ENCODE data around the gene MYLIP. TPM values are rescaled to one million over a fixed set of nuclear protein-coding genes. Genes with fewer than 3 reads are reported as not detected.

The MYLIP gene
- total RNA-seq, 1 experiment from 2014 or later: 27.0 TPM

DNA sequence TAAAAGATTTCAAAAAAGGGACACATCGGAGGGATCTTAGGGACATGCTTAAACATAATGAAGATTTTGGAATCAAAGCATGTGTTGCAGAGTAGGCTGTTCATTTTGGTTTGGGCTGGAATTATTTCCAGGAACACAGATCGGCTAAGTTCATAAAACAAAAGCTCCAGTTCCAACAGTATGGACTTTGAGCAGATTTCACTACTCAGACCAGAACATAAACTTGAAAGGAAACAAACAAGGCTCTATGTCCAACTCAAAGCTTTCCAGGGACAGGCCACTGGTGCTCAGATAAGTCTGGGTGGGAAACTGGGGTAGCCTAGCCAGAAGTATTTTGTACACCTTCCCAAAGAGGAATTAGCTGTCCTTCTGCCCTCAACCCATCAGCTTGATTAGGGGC lies 58.3 kb downstream of the MYLIP start:
- peaks cover 6 to 7% of the 10 kb centered on the region in 2 experiments; a peak in 2 of 4 replicates for H3K4me1 Mint-ChIP-seq

More for the DNA sequence above, 58.3 kb downstream of the MYLIP start:
- Histone ChIP-seq H4K91ac (ENCODE audit: insufficient read length, low read depth, low read length) (no peak overlapping the region), H3K18ac (ENCODE audit: insufficient read length, low read depth, low read length) (no peak overlapping the region), H3K4me1 (ENCODE audit: insufficient read depth, low read length) (no peaks in the 10 kb centered on the region), H3K9ac (ENCODE audit: extremely low read depth, insufficient read length, low read length) (no peak overlapping the region), H3K79me2 (ENCODE audit: insufficient read depth, low read length) (no peaks in the 10 kb centered on the region), H3K4ac (ENCODE audit: low read depth, low read length) (no peak overlapping the region), H2BK120ac (ENCODE audit: low read depth, low read length, poor library complexity, severe bottlenecking) (no peak overlapping the region), H4K5ac (ENCODE audit: insufficient read length, low read depth, low read length) (no peak overlapping the region), H3K27me3 (ENCODE audit: insufficient read depth, low read length) (no peaks in the 10 kb centered on the region), H4K8ac (replicated peaks; ENCODE audit: insufficient read length, low read depth, low read length) (no peak overlapping the region), H3K23me2 (ENCODE audit: insufficient read length, low read depth, low read length, poor library complexity, severe bottlenecking) (no peaks in the 10 kb centered on the region), H2BK20ac (ENCODE audit: low read depth, low read length, poor library complexity, severe bottlenecking) (no peak overlapping the region), H2BK15ac (ENCODE audit: low read depth, low read length) (no peak overlapping the region), H3K56ac (ENCODE audit: insufficient read length, low read depth, low read length) (no peak overlapping the region), H3K9me3 (ENCODE audit: control insufficient read depth, low read depth, low read length) (no peaks in the 10 kb centered on the region), H2BK5ac (ENCODE audit: insufficient read length, low read length) (no peak overlapping the region), H3K14ac (ENCODE audit: insufficient read depth, low read length) (no peak overlapping the region), H3T11ph (ENCODE audit: low read length) (no peak overlapping the region), H4K20me1 (ENCODE audit: control insufficient read depth, insufficient read depth, insufficient read length) (no peaks in the 10 kb centered on the region), H2BK12ac (ENCODE audit: insufficient read length, low read depth, low read length) (no peak overlapping the region), H3K4me2 (ENCODE audit: insufficient read depth, insufficient read length, low read length) (no peak overlapping the region), H3K23ac (ENCODE audit: insufficient read length, low read depth, low read length) (no peak overlapping the region), H2AK5ac (ENCODE audit: insufficient read length, low read length) (no peak overlapping the region), H3K79me1 (ENCODE audit: insufficient read depth, low read depth, low read length, poor library complexity, severe bottlenecking) (no peaks in the 10 kb centered on the region), H2AFZ (ENCODE audit: low read length) (no peak overlapping the region), H3K27ac (ENCODE audit: insufficient read length, low read depth, low read length) (no peak overlapping the region)
- Mint-ChIP-seq H3K36me3 (ENCODE audit: insufficient read depth in 1 of 3, low read depth in 3 of 3) (no peaks in the 10 kb centered on the region), H3K4me3 (no peak overlapping the region), H3K9me3 (no peaks in the 10 kb centered on the region), H3K27me3 (ENCODE audit: low read depth) (peaks cover 2% of the 10 kb centered on the region; the same call in 1 of the 2 replicates), H3K27ac (no peak overlapping the region)
- no CpG with 5 or more reads among the region's 2 CpGs for WGBS (ENCODE audit: extremely low coverage, insufficient read length, low lambda C conversion rate)
- no peak for DNase-seq
- TF ChIP-seq, protein P1, sequence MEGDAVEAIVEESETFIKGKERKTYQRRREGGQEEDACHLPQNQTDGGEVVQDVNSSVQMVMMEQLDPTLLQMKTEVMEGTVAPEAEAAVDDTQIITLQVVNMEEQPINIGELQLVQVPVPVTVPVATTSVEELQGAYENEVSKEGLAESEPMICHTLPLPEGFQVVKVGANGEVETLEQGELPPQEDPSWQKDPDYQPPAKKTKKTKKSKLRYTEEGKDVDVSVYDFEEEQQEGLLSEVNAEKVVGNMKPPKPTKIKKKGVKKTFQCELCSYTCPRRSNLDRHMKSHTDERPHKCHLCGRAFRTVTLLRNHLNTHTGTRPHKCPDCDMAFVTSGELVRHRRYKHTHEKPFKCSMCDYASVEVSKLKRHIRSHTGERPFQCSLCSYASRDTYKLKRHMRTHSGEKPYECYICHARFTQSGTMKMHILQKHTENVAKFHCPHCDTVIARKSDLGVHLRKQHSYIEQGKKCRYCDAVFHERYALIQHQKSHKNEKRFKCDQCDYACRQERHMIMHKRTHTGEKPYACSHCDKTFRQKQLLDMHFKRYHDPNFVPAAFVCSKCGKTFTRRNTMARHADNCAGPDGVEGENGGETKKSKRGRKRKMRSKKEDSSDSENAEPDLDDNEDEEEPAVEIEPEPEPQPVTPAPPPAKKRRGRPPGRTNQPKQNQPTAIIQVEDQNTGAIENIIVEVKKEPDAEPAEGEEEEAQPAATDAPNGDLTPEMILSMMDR (conservative IDR thresholded peaks at IDR 0.05): no peak
